Endometrial microvascular endothelial cells (primary cell): ENCODE results near the gene SFXN2. TPM values are rescaled to one million over a fixed set of nuclear protein-coding genes. Genes with fewer than 3 reads are reported as not detected.

Experiments
- in situ Hi-C: cut with HindIII; loops from 2 replicates; pipeline ENCODE4 v1.10.0; 2017; ENCODE audit warnings: low sequenced_read_pairs, low pct_unique_long_range_greater_than_20kb; ENCODE audit errors: inconsistent ontology term
- total RNA-seq: library from RNA; depleted of rRNA; stranded (reverse); fragments of >200 nt; gene quantifications from one replicate; pipeline ENCODE4 v1.2.3, GENCODE V29; 2015; ENCODE audit errors: inconsistent ontology term

SFXN2 gene
- total RNA-seq, 1 donor from 2014 or later: 10.5 TPM

DNA sequence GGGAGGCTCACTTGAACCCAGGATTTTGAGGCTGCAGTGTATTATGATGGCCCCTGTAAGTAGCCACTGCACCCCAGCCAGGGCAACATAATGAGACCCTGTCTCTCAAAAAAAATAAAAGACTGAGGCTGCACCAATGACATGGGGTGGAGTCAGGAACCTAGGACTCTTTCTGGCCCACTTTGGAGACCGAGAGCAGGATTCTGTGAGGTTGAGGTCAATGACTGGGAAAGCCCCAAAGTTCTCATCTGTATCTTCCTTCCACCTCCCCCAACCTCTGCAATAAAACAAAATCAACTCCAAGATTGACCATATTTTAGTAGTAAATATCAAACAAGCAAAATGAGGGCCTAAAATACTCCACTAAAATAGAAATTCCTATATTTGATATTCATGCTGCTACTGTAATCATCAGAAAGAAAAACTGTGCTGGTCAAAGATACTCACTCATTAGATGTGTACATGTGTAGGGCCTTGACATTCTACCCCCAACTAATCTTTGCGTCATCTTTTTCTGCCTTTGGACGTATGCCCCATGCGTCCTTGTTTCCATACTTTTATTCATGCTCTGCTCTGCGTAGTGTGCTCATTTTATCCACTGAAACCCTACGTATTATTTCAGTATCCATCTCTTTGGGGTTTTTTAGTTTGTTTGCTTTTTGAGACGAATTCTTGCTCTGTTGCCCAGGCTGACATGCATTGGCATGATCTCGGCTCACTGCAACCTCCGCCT, 53.2 kb downstream of the SFXN2 start:
- in situ Hi-C loops: no loop called here

DNA sequence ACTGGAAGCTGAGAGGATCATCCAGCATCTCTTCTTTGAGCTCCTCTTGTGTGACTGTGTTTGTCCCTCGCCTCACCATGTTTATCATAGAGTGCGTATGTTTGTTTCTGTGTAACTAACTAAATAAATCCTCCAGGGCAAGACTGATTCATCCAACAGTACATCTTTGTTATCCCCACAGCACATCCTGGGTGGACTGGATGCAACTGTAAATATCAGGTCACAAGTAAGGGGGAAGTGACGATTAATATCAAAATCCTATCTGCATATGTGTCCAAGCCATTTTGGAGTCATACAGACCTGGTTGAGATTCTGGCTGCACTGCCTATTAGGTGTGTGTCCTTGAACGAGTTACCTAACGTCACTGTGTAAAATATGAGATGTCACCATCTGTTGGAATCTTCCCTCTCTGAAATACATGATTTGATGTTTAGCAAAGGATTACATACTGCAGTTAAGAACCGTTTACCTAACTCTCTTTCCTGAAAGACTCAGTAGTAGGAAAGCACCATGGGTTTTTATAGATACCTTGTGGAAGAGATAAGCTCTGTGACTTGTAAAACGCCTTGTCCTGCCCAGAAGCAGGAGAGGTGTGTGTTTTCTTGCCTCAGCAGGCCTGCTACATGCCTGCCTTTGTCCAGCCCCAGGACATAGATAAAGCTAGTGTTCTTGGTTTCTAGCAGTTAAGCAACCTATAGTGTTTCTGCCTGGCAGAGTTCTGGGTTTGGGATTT, 55.1 kb downstream of the SFXN2 start:
- in situ Hi-C loops: no loop called here

DNA sequence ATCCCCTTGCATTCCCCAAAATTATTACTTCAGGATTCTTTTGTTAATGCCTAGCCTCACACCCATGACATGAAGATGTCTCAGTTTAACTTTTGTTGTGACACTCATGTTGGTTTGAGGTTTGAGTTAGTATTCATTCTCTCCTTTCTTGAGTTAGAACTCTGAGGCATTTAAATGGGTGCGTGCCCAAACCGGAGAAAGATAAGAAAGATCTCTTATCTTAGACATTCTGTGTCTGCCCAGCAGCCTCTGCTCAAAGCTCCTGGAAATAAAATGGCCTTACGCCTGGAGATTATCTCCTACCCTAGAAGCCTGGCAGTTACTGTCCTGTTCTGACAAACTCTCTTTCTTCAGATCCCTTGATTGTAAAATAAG, 55.7 kb downstream of the SFXN2 start:
- in situ Hi-C loops: no loop called here

DNA sequence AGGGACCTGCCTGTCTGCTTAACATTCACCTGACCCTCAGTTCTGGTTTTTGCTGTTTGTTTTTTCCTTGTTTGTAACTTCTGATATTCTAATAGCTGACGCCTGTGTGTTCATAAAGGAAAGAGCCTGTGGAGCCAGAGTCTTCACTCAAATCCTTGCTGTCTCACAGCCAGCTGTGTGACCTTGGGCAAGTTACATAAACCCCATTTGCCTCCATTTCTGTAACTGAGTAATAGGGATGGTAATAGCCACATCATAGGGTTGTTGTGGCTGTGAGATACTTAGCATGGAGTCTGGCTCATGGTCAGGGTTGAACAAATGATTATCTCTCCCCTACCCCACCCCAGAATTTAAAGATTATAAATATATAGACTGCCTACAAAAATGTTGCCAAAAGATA, 56.4 kb downstream of the SFXN2 start:
- in situ Hi-C loops: no loop called here

DNA sequence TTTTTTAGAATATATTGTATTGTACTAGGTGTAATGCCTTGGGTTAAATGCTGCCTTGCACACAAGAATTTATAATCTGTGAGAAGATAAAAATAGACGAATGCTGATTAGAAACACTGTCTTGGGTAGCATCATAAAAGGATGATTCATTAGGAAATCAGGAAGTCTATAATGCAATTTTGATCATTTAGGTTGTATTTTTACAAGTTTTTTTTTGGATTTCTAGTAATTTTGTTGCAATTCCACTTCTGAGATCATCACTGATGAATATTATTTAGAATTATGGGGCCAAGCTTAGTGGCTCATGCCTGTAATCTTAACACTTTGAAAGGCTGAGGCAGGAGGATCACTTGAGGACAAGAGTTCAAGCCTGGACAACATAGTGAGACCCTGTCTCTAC, 58.9 kb downstream of the SFXN2 start:
- in situ Hi-C loops: no loop called here

DNA sequence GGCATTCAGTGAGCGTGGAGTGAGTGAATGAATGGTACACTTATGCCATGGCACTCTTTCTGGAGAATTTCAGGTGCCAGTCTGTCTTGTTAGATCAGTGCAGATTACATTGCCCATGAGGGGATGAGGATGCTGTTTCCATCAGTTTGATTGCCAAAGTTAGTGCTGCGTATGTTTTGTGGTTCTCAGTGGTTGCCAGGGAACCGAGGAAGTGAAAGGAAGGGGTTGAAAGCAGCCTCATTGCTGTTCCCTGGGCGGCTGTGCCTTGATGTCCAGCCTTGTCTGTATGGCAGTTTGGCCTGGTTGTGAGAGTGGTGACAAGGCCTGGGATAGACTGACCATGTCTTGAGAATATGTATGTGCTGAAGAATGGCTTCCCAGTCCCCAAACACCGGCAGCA, 59.5 kb downstream of the SFXN2 start:
- in situ Hi-C loops: no loop called here

DNA sequence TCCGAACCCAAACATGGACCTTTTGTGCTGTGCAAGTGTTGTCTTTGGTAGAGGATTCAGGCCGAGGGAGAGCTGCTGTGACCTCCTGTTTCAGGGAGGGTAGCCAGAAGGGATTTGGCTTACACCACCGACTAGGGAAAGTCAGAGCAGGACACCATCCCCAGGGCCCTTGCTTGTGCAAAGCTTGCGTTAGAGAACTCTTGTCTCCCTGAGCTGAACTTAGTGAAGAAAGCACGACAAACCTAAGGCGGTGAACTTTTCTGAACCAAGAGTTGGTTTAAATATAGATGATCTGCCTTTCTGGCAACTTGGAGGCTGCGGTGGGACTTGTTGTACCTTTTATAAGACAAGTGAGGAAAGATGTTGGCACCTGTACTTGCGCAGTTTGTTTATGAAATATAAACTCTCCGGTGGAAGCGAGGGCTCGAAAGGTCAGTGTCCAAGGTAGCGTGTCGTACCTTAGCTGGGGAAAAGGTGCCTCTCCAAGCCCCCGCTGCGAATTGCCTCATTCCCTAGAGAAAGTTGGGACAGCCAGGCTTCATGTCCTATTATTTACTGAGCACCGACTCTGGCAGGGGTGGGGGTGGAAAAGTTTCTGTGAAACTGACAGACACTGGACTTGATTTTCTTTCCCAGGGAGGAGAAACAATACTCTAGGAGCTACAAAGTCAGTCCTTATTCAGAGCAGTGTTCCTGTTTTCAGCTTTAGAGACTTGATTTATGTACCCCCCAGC, 60.9 kb downstream of the SFXN2 start:
- in situ Hi-C loops: no loop called here

DNA sequence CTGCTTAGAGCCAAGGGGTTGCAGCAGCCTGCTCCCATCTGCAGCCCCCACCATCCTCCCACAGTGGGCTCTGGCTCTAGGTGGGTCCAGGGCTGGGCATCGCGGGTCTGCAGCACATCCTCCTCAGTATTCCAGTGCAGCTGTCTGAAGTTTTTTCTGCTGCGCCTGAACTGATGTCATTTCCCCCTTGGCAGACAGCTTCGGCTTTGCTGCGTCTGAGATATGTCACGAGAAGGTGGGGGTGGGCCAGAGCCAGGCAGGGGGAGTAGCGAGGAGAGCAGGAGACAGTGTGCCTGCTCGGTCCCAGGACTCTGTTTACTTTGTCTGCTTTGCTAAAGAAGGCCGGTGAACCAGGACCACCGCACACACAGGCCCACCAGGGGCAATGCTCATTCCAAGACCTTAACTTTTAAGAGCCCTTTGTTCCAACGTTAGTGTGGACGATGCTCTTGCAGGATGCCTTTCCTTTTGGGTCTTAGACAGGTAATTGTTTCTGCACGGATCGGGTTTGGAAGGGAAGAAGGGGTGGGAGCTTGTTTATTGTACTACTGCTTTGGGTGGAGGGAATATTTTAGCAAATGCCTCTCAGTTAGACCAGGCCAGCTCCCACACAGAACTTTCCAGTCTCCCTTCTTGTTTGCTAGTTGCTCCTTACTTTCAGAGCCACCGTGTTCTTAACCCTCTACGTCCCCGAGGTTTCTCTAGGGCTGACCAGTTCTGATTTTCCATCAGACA, 61.7 kb downstream of the SFXN2 start:
- in situ Hi-C loops: no loop called here

DNA sequence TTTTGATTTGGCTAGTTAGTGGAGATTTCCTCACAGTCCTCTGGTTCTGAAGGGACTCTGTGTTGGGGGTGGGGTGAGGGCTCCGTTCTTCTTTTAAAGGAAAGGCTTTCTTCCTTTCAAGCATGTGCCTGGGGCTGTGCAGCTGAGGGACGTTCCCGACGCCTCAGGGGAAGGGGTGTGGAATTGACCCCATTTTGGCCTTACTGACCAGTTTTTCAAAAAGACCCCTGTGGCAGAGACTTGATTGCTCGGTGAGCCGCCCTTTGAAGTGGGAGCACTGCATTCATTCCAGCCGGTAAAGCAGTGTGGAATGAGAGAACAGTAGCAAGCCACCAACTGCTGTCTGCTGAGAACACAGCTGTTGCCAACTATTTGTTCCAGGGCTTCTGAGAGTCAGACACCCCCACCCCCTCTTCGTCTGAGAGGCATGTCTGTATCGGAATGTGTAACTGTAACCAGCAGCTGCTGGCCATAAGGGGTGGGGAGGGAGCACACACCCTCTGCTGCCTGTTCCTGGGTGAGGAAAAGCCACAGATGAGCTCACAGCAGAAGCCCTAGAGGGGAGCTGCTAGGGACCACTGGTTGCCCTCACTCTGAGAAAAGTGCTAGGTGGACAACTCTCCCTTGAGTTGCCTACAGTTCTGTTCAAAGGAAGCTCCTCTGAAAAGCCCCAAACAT, 62.5 kb downstream of the SFXN2 start:
- in situ Hi-C loops: no loop called here

DNA sequence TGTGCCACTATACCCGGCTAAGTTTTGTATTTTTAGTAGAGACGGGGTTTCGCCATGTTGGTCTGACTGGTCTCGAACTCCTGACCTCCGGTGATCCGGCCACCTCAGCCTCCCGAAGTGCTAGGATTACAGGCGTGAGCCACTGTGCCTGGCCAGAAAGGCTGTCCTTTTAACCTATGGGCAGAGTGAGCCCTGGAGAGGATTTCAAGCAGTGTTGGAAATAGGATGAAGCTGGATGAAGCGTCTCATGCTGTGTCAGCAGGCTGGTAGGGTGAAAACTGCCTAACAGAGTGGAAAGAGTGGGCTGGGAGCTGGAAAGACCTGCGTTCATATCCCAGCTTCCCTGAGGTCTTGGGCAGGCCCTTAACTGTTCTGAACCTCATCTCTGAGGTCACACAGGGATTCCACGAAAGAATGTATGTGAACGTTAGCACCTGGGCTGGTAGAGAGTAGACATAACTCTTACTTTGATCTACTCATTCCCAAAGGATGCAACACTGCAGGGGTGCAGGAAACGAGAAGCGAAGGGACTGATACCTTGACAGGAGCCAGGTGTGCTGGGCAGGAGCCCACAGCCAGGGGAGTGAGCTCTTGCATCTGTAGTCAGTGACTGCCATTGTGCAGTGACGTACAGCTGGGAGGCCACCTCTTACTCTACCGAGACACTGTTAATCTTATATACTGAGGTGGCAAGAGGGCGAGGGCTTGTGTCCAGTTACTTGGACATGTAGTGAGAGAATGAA, 63.4 kb downstream of the SFXN2 start:
- in situ Hi-C loops: no loop called here

DNA sequence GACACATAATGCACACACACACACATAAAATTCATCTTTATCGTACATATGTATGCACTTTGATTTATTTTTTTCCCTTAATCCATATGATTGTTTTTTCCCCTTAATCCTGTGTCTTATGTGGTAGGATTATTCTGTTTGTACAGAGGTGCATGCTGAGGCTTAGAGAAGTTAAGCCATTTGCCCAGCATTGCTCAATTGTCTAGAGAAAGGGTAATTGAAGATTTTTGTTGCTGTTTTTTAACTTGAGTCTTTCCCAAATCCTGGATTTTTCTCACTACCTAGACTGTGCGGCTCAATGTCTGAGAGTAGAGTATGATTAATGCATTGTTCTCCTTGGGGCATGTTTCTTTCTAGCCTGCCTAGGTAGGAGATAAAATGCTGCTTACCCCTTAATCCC, 64.3 kb downstream of the SFXN2 start:
- in situ Hi-C loops: no loop called here

DNA sequence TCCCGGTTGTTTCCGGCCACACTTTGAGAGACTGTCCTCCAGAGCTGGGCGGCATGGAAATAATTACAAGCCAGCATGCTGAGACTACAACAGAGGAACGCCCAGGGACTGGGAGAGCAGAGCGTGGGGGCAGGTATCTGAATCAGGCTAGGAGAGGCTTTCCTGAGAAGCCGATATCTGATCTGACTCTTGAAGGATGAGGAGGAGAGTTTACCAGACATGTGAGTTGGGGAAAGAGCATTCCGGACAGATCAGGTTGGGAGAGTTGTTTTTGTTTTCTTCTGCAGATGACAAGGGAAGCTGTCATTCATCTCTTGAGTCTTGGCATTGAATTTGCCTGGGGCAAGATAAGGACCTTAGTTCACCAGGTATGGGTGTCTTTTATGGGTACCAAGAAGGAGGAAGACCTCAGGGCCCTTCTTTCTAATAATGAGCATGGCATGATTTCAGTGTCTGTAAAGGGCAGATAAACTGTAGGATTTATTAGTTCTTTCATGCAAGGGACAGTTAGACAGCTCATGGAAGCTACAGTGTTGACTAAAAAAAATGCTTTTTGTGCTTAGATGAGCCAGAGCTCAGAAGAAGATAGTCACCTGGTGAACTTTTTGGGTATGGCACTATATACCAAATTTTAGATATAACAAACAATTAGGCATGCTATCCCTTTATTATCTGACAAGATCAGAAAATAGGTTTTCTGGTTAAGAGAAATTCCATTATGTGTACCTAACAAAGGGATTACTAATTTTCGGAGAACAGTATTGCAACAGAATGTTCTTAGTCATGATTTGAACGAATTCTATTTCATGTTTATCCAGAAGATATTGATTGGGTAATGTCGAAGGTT, 65.5 kb downstream of the SFXN2 start:
- in situ Hi-C loops: no loop called here

DNA sequence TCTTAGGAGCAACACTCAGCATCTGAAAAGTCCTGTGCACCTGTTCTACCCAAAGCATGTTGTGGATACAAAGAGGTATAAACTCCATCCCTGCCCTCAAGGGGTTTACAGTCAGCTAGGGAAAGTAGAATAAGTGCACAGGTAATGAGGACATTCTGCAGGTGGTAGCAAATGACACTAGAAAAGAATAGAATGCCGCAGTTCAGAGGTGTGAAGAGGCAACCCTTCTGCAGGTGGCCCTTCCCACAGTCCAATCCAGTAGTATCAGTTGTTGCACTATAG, 66.0 kb downstream of the SFXN2 start:
- in situ Hi-C loops: no loop called here

DNA sequence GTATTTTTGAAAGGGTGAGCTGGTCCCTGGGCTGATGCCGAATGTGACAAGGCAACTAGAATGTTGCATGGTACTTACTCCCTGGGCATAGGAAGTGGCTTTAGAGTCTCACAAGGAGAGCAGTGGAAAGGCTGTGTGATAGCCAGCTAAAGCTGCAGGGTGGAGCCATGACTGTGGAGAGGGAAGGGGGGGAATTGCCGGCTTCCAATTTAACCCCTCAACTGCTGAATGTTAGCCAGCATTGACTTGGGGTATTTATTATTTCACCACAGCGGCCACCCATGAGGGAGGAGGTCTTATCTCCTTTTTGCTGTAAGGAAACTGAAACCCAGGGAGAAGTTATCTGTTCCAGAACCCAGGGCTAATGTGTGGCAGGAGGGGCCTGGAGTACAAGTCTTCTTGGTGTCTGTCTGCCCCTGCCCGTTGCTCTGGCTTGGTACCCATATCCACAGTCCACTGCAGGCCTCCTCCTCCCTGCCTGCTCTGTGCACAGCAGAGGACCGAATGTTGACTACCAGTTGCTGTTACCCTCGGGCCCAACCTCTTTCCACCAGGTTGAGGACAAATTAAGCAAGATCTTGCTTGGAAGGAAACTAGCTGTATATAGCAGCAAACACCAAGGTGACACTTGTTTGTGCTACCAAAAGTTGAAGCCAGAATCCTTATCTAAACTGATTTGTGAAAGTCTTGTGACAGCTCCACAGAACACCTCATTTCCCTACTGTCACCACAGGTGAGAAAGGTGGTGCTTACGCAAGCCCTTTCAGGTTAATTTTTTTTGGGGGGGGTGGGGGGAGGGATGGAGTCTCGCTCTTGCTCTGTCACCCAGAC, 66.9 kb downstream of the SFXN2 start:
- in situ Hi-C loops: no loop called here

DNA sequence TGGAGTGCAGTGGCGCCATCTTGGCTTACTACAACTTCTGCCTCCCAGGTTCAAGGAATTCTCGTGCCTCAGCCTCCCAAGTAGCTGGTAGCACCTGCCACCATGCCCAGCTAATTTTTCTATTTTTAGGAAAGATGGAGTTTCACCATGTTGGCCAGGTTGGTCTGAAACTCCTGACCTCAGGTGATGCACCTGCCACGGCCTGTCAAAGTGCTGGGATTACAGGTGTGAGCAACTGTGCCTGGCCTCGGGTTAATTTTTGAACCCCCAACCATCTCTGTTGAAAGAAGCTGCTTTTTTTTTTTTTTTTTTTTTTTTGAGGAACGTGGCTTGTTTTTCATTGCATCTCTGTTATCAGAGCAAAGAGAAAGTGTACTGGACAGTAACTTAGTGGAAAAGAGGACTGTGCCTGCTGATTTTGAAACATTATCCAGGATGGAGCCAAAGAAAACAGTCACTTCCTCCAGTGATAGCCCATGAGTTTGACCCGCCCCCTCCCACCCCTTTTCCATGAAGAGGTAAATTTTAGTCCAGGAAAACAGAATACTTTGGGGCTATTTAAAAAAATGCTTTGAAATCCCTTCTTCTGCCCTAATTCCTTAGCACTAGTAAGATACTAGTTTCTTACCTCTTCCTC, 67.6 kb downstream of the SFXN2 start:
- in situ Hi-C loops: no loop called here
